GM21367 (cell line): ENCODE data around the gene ATP6V1E1.
"Not testable (repeated sequence)": the region's sequence is repeated elsewhere in the genome, so short reads cannot be mapped to it uniquely, and the experiment has no call there.

Source experiments
- ATAC-seq: cut with Tn5 transposase; IDR thresholded peaks from one replicate; pipeline ENCODE4 v1.9.1; 2021; ENCODE audit not compliant: unreplicated experiment

ATP6V1E1 gene

GRCh38 chr22:17628406-17629172 lies at the start of gene ATP6V1E1:
ATP6V1E1 (minus strand) TSS chr22:17628749; CDS start chr22:17628635, 114 bp downstream.
- peak; percentile 91 for ATAC-seq

- no peak for ATAC-seq
These were observed 47.0 kb upstream of the ATP6V1E1 start for GRCh38 chr22:17675584-17675983.

DNA sequence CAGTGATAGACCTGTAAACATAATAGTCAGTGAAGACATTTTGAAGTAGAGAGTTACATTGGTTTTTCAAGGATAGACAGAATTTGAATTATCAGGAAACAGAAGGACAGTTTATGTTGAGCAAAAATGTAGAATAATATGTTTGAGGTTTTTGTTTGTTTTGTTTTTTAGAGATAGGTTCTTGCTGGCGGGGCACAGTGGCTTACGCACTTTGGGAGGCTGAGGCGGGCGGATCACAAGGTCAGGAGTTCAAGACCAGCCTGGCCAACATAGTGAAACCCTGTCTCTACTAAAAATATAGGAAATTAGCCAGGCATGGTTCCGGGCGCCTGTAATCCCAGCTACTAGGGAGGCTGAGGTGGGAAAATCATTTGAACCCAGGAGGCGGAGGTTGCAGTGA lies 45.6 kb upstream of the ATP6V1E1 start:
- no peak for ATAC-seq

DNA sequence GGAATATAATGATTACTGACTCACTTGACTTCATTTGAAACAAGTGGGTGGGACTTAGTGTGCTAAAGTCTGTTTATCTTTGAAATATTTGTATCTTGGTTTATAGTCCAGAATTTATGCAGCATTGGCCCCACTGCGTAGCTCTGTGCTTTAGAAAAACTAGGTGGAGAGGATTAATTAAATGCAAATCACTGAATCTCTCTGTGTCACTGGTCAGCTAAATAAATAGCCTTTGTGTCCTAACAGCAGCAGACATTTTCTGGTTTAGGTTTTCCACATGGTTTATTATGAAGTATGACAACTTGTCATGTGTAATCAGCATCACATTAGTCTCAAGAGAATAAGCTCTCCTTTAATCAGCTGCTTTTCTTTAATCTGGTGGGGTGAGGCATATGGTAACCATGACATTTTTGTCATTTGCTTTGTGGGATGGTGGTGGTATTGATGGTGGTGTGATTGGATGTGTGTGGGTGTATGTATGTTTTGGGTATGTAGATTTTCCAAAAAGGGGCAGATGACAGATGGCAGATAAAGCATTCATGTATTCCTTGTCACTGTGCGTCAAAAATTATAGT lies 44.0 kb upstream of the ATP6V1E1 start:
- ATAC-seq: no peak

GRCh38 chr22:17671521-17672092 lies 43.1 kb upstream of the ATP6V1E1 start:
- ATAC-seq: not testable (repeated sequence)

- no peak for ATAC-seq
These were observed 37.3 kb upstream of the ATP6V1E1 start for GRCh38 chr22:17665854-17666253.

DNA sequence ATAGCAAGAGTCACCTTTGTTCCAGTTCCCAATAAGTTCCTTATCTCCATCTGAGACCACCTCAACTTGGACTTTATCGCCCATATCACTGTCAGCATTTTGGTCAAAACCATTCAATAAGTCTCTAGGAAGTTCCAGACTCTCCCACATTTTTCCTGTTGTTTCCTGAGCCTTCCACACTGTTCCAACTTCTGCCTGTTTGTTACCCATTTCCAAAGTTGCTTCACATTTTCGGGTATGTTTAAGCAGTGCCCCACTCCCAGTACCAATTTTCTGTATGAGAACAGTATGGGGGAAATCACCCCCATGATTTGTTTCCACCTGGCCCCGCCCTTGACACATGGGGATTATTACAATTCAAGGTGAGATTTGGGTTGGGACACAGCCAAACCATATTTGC lies 36.7 kb upstream of the ATP6V1E1 start:
- ATAC-seq: no peak

DNA sequence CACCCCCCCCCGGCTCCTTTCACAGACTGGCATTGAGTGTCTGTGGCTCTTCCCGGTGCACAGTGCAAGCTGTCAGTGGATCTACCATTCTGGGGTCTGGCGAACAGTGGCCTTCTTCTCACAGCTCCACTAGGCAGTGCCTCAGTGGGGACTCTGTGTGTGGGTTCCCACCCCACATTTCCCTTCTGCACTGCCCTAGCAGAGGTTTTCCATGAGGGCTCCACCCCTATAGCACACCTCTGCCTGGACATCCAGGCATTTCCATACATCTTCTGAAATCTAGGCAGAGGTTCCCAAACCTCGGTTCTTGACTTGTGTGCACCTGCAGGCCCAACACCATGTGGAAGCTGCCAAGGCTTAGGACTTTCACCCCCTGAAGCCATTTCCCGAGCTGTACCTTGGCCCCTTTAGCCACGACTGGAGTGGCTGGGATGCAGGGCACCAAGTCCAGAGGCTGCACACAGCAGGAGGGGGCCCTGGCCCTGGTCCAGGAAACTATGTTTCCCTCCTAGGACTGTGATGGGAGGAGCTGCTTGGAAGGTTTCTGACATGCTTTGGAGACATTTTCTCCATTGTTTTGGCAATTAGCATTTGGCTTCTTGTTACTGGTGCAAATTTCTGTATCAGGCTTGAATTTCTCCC lies 36.0 kb upstream of the ATP6V1E1 start:
- no peak for ATAC-seq

GRCh38 chr22:17656870-17657395 lies 28.4 kb upstream of the ATP6V1E1 start:
- ATAC-seq: no peak

GRCh38 chr22:17655289-17655688 lies 26.7 kb upstream of the ATP6V1E1 start:
- no peak for ATAC-seq

DNA sequence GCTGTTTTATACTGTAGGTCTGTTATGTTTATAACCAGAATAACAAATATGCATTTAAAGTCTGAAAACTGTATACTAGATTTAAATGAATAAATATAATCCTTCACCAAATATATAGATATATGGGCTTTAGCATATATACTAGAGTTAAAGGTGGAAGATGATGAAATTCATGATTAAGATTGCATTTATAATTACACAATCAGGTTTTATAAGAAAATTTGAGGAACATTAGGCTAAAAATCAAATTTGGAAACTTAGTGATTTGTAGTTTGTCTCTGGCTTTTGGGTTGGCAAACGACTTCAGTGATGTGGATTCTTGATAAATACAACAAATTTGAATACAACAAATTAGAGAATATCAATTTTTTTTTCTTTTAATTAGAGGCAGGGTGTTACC lies 20.0 kb upstream of the ATP6V1E1 start:
- ATAC-seq: no peak

DNA sequence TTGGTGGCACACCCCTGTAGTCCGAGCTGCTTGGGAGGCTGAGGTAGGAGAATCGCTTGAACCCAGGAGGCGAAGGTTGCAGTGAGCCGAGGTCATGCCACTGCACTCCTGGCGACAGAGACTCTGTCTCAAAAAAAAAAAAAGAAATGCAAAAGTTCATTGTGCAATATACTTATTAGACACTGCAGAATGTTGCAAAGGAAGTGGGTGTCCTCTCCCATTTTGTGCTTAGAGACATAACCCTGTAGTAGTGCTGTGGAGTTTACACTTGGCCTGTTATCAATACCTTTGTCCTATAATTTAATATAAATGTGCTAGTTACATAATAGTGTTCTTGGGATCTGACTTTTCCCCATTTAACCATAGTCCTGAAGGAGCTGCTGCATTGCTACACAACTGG lies 19.4 kb upstream of the ATP6V1E1 start:
- no peak for ATAC-seq

DNA sequence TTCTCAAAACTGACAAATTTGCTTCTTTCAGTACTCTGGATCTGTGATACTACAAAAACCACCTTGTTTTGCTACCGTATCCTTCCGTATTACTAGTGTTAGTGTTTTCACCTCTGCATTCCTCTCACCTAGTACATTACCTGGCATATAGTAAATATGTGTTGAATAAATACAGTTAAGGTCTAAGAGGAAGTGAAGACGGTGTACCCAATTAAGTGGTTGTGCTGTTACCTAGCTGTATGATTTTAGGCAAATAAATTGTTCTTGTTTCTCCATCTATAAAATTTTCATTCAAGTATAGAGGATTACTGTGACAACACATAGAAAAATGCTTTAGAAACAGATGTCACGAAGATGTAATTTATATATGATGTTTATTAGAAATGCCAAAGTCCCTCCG lies 18.9 kb upstream of the ATP6V1E1 start:
- ATAC-seq: no peak

GRCh38 chr22:17642357-17642756 lies 13.8 kb upstream of the ATP6V1E1 start:
- not testable (repeated sequence) for ATAC-seq

DNA sequence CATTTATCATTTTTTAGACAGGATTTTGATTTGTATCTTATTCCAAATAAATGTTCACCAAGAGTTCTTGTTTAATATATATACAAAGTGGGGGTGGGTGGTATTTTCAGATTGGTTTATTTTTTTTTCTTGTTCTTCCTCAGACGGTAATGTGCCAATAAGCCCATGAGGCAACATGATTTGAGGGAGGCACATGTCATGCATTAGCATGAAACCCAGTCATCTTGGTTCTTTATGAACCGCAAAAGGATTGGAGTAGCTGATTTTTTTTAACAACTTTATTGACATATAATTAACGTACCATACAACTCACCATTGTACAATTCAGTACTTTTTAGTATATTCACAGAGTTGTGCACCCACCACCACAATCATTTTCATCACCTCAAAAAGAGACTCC lies 12.7 kb upstream of the ATP6V1E1 start:
- ATAC-seq: no peak

DNA sequence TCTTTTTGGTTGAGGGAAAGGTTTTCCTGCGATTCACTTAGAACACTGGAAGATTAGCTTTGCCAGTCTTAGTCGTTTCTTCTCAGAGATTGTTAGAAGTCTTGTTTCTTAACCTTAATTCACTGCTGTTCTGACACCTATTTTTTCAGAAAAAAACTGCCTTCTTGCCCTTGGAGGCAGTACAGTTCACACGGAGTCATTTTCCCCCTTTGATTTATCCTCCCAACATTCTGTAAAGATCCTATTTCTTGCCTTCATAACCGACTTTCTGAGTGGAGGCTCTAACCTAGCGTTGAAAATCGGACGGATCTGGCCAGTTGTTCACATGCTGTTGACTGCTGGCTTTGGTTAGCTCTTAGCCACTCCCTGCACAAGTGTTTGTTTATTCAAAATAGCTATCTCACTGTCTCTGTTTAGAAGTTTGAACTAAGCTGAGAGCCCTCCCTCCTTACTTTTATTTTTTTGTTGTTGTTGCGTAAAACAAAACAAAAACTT lies 10.7 kb upstream of the ATP6V1E1 start:
- no peak for ATAC-seq

- peak; percentile 88 for ATAC-seq
These were observed 10.1 kb upstream of the ATP6V1E1 start, which contains the start of gene BCL2L13 for GRCh38 chr22:17638432-17639246. BCL2L13 (plus strand) TSS chr22:17638757; CDS start chr22:17655712, 16,955 bp downstream.

DNA sequence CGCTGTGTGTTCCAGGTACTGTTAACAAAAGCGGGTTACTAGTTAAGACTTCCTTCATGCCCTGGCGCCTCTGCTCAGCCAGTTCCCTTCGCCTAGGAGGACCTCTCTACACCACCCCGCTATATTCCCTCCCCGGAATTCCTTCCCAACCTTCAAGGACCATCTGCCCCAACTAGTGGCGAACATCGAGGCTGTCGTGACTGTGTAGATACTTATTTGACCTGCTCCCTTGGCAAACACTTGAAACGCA lies 9.6 kb upstream of the ATP6V1E1 start:
- no peak for ATAC-seq

- ATAC-seq: no peak
These were observed 9.1 kb upstream of the ATP6V1E1 start for GRCh38 chr22:17637490-17638181.

- not testable (repeated sequence) for ATAC-seq
These were observed 8.3 kb upstream of the ATP6V1E1 start for GRCh38 chr22:17636850-17637249.
